PC-9 (cell line): Measurements from ENCODE around the gene ROR2.

Experiments
- EZH2 ChIP-seq: fragments of 200-600 bp; sonication (generic); IDR thresholded peaks from 2 replicates; pipeline ENCODE4 v1.8.0; 2017; ENCODE audit warnings: antibody characterized with exemption, low read depth
- TF ChIP-seq, protein P1 (sequence below): fragments of 200-600 bp; sonication (generic); conservative IDR thresholded peaks from 2 replicates; pipeline ENCODE4 v1.6.1; 2017; ENCODE audit warnings: mixed run types, antibody characterized with exemption, mild to moderate bottlenecking, moderate library complexity

DNA sequence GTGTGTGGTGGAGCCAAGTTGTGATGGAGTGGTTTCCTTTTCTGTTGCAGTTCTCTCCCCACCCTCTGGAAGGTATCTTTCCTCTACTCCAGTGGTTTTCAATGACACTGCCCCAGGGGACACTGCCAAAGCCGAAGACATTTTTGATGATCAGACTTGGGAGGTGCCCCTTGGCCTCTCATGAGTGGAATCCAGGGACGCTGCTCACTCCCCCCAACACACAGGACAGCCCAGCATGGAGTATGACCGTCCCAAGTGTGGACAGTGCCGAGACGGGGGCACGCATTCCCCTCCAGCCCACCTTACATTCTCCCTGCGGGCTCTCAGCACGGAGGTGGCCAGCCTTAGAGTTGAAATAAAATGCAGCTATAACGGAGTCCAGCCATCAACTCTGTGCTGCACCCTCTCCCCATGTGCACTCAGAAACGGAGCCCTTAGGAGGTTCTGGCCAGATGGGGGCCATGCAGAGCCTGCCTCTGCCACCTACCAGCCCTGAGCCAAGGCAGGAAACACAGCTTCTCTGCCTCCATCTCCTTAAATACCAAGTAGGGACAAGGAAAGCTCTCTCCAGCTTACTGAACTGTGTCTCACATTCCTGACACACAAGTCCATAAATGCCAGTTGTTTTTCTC, 150.8 kb downstream of the ROR2 start:
- TF ChIP-seq, protein P1, sequence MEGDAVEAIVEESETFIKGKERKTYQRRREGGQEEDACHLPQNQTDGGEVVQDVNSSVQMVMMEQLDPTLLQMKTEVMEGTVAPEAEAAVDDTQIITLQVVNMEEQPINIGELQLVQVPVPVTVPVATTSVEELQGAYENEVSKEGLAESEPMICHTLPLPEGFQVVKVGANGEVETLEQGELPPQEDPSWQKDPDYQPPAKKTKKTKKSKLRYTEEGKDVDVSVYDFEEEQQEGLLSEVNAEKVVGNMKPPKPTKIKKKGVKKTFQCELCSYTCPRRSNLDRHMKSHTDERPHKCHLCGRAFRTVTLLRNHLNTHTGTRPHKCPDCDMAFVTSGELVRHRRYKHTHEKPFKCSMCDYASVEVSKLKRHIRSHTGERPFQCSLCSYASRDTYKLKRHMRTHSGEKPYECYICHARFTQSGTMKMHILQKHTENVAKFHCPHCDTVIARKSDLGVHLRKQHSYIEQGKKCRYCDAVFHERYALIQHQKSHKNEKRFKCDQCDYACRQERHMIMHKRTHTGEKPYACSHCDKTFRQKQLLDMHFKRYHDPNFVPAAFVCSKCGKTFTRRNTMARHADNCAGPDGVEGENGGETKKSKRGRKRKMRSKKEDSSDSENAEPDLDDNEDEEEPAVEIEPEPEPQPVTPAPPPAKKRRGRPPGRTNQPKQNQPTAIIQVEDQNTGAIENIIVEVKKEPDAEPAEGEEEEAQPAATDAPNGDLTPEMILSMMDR, result no peak
- no peak for TF ChIP-seq EZH2
